OCI-LY1 (cell line): Measurements from ENCODE around the gene MCM6.

Experiments used
- H2AFZ ChIP-seq: fragments of 200-600 bp; sonication (generic), shearing (Covaris generic); 2 replicates; pipeline ENCODE4 v1.6.0; 2014; ENCODE audit warnings: antibody characterized with exemption, mild to moderate bottlenecking, low read length
- H3F3A ChIP-seq: fragments of 200-600 bp; sonication (generic), shearing (Covaris generic); 2 replicates; pipeline ENCODE4 v1.6.0; 2014; ENCODE audit warnings: mild to moderate bottlenecking, antibody characterized with exemption, low read length, moderate library complexity; ENCODE audit not compliant: insufficient read depth
- H3K27ac ChIP-seq: fragments of 200-600 bp; sonication (generic); 2 replicates; pipeline ENCODE4 v1.5.1; 2014; ENCODE audit warnings: low read length, mixed run types, mild to moderate bottlenecking, low read depth; ENCODE audit not compliant: poor library complexity, severe bottlenecking
- H3K27me3 ChIP-seq: fragments of 200-600 bp; sonication (generic); 2 replicates; pipeline ENCODE4 v1.6.0; 2014; ENCODE audit warnings: antibody characterized with exemption, mild to moderate bottlenecking, low read length, moderate library complexity; ENCODE audit not compliant: insufficient read depth
- H3K36me3 ChIP-seq: fragments of 200-600 bp; sonication (generic); 2 replicates; pipeline ENCODE4 v1.6.1; 2014; ENCODE audit warnings: mild to moderate bottlenecking, antibody characterized with exemption, low read length, moderate library complexity, mixed read lengths; ENCODE audit not compliant: insufficient read depth
- H3K4me1 ChIP-seq: fragments of 200-600 bp; sonication (generic); 2 replicates; pipeline ENCODE4 v1.5.1; 2014; ENCODE audit warnings: mild to moderate bottlenecking, low read length, moderate library complexity; ENCODE audit not compliant: insufficient read depth, severe bottlenecking
- H3K4me2 ChIP-seq: fragments of 200-600 bp; sonication (generic), shearing (Covaris generic); 2 replicates; pipeline ENCODE4 v1.6.1; 2014; ENCODE audit warnings: low read length
- H3K4me3 ChIP-seq: fragments of 200-600 bp; sonication (generic); 2 replicates; pipeline ENCODE4 v1.5.1; 2014; ENCODE audit warnings: low read length, low read depth, mild to moderate bottlenecking, mixed read lengths; ENCODE audit not compliant: poor library complexity, severe bottlenecking
- H3K79me2 ChIP-seq: fragments of 200-600 bp; shearing (Covaris generic); 2 replicates; pipeline ENCODE4 v1.6.1; 2016; ENCODE audit warnings: mixed run types, low read length, mixed read lengths; ENCODE audit not compliant: insufficient read depth
- H3K9ac ChIP-seq: fragments of 200-600 bp; sonication (generic), shearing (Covaris generic); 2 replicates; pipeline ENCODE4 v1.6.1; 2014; ENCODE audit warnings: mild to moderate bottlenecking, low read length, mixed read lengths
- H3K9me2 ChIP-seq: fragments of 200-600 bp; sonication (generic), shearing (Covaris generic); 2 replicates; pipeline ENCODE4 v1.6.1; 2014; ENCODE audit warnings: low read depth, mild to moderate bottlenecking, low read length, mixed read lengths
- H3K9me3 ChIP-seq: fragments of 200-600 bp; shearing (Covaris generic); 2 replicates; pipeline ENCODE4 v1.6.1; 2014; ENCODE audit warnings: low read length, mixed read lengths
- H4K20me1 ChIP-seq: fragments of 200-600 bp; sonication (generic), shearing (Covaris generic); 2 replicates; pipeline ENCODE4 v1.6.0; 2016; ENCODE audit warnings: mild to moderate bottlenecking, low read length; ENCODE audit not compliant: insufficient read depth
- CTCF ChIP-seq: fragments of 200-600 bp; sonication (generic), shearing (Covaris generic); IDR thresholded peaks from 2 replicates; pipeline ENCODE4 v1.5.1; 2017; ENCODE audit warnings: mild to moderate bottlenecking, antibody characterized with exemption, low read length, moderate library complexity, mixed read lengths
- EZH2 ChIP-seq: fragments of 200-600 bp; sonication (generic), shearing (Covaris generic); IDR thresholded peaks from 2 replicates; pipeline ENCODE4 v1.8.0; 2017; ENCODE audit warnings: borderline replicate concordance, mixed run types, mild to moderate bottlenecking, antibody characterized with exemption, low read length, moderate library complexity, mixed read lengths

Gene MCM6

GRCh38 chr2:135803278-135803677 is 73.0 kb downstream of the MCM6 start:
- Histone ChIP-seq H3K9me3 (0 out of 2 replicates have a peak, but pooled peaks cover 11% of the 10 kb centered on the region), H3K9me2 (no peaks in the 10 kb centered on the region), H3F3A (no peaks in the 10 kb centered on the region), H3K4me2 (no peak overlapping the region), H3K9ac (no peak overlapping the region), H3K36me3 (peaks cover 10% of the 10 kb centered on the region; the same call in 1 of the 2 replicates), H3K4me1 (peaks cover 7% of the 10 kb centered on the region), H3K4me3 (no peak overlapping the region), H3K27ac (no peak overlapping the region), H2AFZ (no peak overlapping the region), H4K20me1 (no peaks in the 10 kb centered on the region), H3K27me3 (no peaks in the 10 kb centered on the region), H3K79me2 (no peaks in the 10 kb centered on the region)
- TF ChIP-seq EZH2 (no peak), CTCF (no peak)

- Histone ChIP-seq H3K4me2 (no peak overlapping the region), H3K36me3 (peaks cover 10% of the 10 kb centered on the region; the same call in 1 of the 2 replicates), H3K4me3 (no peak overlapping the region), H2AFZ (no peak overlapping the region), H3K27me3 (no peaks in the 10 kb centered on the region), H3K79me2 (no peaks in the 10 kb centered on the region), H3K9me2 (no peaks in the 10 kb centered on the region), H3K27ac (no peak overlapping the region), H3F3A (no peaks in the 10 kb centered on the region), H3K9ac (no peak overlapping the region), H4K20me1 (no peaks in the 10 kb centered on the region), H3K4me1 (peaks cover 17% of the 10 kb centered on the region), H3K9me3 (0 out of 2 replicates have a peak, but pooled peaks cover 11% of the 10 kb centered on the region)
- no peak for TF ChIP-seq EZH2
- TF ChIP-seq CTCF, result no peak
Observed at GRCh38 chr2:135802350-135802749, 73.9 kb downstream of the MCM6 start.

- no peak for TF ChIP-seq CTCF
- Histone ChIP-seq H3K79me2 (no peaks in the 10 kb centered on the region), H3K4me2 (no peak overlapping the region), H3K9me3 (0 out of 2 replicates have a peak, but pooled peaks cover 11% of the 10 kb centered on the region), H3K4me1 (peaks cover 20% of the 10 kb centered on the region), H3K27me3 (no peaks in the 10 kb centered on the region), H3K36me3 (peaks cover 10% of the 10 kb centered on the region; the same call in 1 of the 2 replicates), H3K27ac (no peak overlapping the region), H3F3A (no peaks in the 10 kb centered on the region), H2AFZ (no peak overlapping the region), H3K4me3 (no peak overlapping the region), H3K9ac (no peak overlapping the region), H3K9me2 (no peaks in the 10 kb centered on the region), H4K20me1 (no peaks in the 10 kb centered on the region)
Observed at GRCh38 chr2:135800513-135801460, 75.5 kb downstream of the MCM6 start.
